C4-2B (cell line): ENCODE data around the gene TSC22D4.

Experiments used
- H3K27ac ChIP-seq: fragments of 450-650 bp; 2 replicates; pipeline ENCODE4 v1.5.1; 2017
- ZFX ChIP-seq: fragments of 450-650 bp; IDR thresholded peaks from 2 replicates; pipeline ENCODE4 v1.6.1; 2017
- TF ChIP-seq, protein P1 (sequence below): fragments of 450-650 bp; conservative IDR thresholded peaks from 2 replicates; pipeline ENCODE4 v1.5.1; 2017; ENCODE audit warnings: mild to moderate bottlenecking

The TSC22D4 gene

DNA sequence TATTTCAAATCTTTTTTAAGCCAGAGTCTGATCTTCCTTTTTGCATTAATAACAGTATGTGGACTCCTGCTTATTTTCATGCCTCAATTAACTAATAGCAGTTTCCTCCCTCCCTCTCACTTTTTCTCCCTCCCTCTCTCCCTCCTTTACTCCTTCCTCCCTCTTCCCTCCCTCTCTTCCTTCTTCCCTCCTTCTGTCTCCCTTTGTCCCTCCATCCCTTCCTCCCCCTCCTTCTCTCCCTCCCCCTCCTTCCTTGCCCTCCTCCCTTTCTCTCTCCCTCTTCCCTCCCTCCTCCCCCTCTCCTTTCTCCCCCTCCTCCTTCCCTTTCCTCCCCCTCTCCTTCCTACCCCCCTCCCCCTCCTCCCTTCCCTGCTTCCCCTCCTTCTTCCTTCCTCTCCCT lies 52.5 kb downstream of the TSC22D4 start:
- no peak for TF ChIP-seq ZFX
- TF ChIP-seq, protein P1, sequence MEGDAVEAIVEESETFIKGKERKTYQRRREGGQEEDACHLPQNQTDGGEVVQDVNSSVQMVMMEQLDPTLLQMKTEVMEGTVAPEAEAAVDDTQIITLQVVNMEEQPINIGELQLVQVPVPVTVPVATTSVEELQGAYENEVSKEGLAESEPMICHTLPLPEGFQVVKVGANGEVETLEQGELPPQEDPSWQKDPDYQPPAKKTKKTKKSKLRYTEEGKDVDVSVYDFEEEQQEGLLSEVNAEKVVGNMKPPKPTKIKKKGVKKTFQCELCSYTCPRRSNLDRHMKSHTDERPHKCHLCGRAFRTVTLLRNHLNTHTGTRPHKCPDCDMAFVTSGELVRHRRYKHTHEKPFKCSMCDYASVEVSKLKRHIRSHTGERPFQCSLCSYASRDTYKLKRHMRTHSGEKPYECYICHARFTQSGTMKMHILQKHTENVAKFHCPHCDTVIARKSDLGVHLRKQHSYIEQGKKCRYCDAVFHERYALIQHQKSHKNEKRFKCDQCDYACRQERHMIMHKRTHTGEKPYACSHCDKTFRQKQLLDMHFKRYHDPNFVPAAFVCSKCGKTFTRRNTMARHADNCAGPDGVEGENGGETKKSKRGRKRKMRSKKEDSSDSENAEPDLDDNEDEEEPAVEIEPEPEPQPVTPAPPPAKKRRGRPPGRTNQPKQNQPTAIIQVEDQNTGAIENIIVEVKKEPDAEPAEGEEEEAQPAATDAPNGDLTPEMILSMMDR, result no peak
- no peak overlapping the region for H3K27ac ChIP-seq

DNA sequence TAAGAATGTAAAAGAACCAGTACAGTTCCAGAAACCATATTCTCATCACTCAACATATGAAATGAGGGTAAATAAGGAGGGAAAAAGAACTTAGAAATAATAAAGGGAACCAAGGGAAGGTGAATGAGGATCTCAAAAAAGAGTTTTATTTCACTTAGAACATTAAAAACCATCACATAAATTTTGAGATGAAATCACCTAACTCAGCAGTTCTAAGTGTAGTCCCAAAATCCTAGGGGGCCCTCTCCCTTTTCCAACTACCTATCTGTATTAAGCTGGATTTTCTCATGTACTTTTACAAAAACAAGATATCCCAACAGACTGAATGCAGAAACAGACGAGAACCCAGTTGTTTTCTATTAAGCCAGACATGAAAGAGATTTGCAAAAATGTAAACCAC lies 53.7 kb downstream of the TSC22D4 start:
- no peak for TF ChIP-seq ZFX
- TF ChIP-seq, protein P1, result no peak
- no peak overlapping the region for H3K27ac ChIP-seq

DNA sequence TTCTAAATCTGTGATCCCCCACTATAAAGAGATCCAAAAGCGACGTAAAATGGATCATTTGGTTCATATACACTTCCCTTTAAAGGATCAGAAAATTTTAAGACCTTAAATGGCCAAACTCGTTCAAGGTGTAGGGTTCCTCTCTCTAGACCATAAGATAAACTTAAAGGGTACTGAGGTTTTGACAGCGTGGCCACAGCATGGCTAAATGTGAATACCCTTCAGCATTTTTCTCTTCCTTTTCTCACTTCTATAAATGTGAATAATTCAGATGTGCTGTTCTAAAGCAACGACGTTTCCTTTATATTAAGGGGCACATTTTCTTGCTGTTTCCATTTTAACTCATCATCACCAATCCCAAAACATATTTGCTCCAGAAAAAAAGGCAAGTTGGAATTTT lies 55.7 kb downstream of the TSC22D4 start:
- no peak for TF ChIP-seq ZFX
- TF ChIP-seq, protein P1, result no peak
- H3K27ac ChIP-seq, result no peak overlapping the region

DNA sequence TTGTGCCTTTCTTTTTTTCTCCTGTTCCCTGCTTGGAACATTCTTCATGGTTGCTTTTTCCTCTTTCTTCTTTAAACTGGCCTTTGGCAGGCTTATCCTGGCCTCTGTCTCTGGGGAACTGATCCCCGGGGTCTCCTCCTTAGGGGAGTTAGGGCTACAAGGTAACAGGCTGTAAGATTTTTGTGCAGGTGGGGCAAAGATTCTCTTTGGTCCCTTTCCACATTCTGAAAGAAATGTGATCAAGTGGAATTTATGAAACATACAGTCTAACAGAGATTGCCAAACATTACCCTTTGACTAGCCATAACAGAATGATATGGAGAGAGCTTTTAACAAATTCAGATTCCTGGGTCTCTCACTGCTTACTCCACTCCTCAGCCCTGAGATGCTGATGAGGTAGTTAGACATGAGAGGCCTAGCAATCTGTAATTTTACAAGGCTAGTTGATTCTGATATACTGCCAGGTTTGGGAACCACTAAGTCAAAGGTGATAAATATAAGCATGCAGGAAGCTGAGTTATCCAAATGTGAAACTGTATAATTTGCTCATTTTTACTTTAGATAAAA lies 59.3 kb downstream of the TSC22D4 start:
- H3K27ac ChIP-seq, result no peak overlapping the region
- no peak for TF ChIP-seq ZFX
- TF ChIP-seq, protein P1, result no peak

DNA sequence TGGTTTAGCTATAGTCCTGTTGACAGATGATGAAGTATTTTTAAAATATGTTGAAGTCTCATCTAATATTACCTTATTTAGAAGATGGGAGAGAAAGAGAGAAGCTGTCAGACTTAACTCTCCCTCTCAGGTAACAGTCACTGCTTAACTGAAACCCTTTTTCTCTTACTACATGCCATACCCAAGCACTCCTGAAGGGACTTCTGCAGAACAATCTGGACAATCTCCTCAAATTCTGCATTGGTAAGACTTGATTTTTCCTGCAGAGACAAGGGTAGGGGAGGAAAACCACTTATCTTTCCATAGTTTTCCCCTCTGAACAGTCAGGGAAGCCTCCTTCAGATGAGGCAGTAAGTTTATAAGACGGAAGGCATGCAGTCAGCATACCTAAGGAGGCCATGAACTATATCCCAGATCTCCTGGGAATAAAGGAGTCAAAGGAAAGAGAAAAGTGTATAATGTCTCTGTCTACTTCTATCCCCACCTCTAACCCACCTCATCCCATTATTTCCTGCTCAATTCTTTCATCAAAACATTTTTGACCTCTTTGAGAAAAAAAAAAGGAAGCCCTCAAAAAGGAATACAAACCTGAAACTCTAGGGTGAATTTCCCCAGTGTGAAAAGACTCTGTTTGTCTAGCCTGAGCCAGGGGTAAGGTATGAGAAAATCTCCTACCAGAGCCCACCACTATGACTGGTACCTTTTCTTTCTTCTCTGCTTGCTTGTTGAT lies 59.9 kb downstream of the TSC22D4 start:
- TF ChIP-seq ZFX, result no peak
- TF ChIP-seq, protein P1, result no peak; the same call in 1 of the 2 replicates

More for the DNA sequence above, 59.9 kb downstream of the TSC22D4 start:
- no peak overlapping the region for H3K27ac ChIP-seq
